Inflammatory macrophage (primary cell): ENCODE results near the gene PLD1.
"Not testable (repeated sequence)": the region's sequence is repeated elsewhere in the genome, so short reads cannot be mapped to it uniquely, and the experiment has no call there.

Experiments
- DNase-seq, 2 donors: peaks; one replicate each; pipeline ENCODE4 v3.0.0-alpha.2; 2020 to 2022

The PLD1 gene

DNA sequence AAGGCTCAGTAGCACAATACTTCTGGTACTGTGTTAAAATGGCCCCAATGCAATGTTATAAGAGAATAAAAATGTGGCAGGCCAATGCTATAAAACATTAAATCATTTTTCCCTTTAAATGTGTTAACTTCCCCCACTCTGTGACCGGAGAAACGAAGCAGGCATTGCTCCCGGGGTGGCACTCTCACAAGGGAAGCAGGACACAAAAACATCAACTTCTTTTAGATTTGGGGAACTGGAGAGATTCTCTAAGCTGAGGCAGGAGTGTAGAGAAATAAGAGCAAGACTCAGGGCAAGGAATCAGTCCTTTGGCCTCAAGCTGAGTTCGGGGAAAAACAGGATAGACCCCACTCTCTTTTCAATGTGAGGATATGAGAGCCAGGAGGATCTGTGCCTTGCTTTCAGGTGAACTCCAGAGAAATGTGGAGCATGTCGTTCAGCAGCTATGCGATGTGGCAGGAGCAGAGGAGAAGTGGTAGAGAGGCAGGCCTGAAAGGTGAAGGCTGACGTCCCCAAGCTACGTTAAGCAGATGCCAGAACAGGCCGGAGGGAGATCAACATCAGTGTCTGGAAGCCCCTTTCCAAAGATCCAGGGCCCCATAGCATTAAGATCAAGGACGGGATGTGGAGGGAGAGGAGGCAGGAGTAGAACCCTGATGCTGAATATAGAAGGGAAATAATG is 160.2 kb downstream of the PLD1 start:
- DNase-seq = no peak

DNA sequence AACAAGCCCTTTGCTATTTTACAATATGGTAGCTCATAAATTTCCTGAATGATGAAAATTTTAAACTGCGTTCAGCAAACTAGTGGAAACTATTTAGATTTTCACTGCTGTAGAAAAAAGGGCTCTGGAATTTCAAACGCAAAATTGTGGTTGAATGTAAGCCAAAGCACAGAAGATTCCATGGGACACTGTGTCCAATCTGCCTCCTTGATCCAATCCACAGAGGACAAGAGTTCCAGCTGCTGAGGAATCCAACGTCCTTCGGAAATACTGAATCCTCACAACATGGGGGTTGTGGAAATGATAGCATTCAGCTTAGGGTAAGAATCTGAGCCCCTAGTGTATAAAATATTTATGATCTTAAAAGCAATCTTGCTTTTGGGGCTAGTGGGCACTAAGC is 161.0 kb downstream of the PLD1 start:
- no peak for DNase-seq

DNA sequence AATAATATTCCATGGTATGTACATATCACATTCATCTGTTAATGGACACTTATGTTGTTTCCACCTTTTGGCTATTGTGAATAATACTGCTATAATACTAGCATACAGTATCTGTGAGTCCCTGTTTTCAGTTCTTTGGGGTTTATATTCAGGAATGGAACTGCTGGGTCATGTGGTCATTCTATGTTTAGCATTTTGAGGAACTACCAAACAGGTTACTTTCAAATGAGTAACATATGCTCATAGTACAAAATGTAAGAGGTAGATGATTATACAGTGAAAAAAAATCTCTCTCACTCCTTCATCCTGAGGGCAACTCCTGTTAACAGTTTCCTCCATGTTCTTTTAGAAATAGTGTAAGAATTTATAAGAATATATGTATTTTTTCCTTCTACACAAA is 162.2 kb downstream of the PLD1 start:
- DNase-seq = no peak

DNA sequence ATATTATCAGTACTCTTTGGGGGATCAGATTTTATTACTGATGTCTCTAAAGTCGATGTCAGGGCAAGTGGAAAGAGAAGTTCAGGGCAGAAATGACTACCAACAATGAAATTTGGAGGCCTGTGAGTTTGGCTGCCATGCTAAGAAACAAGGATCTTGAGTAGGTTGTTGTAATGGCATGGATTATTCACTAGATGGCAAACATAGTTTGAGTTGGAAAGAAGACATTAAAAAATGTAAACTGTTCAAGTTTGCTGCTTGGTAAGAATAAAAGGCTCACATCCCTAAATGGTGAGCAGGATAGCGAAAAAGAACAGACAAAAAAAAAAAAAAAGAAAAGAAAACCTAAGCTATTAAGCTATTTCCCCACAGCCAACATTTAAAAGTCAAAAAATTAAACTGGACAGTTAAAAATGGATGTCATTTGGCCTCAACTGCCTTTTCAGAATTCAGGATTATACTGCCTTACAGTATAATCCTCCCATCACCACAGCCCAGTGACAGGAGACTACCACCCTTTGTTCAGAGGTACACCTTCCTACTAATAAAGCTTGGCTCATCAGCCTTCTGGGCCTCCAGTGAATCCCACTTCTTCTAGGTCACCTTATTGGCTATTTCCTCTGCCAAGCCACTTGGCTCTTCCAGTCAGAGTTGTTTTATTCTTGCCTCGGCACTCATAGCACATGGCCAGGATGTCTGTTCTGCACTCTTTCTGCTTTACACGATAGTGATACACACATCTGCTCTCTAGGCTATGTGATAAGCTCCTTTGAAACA is 163.7 kb downstream of the PLD1 start:
- peak; percentile 20 to 59 for DNase-seq

DNA sequence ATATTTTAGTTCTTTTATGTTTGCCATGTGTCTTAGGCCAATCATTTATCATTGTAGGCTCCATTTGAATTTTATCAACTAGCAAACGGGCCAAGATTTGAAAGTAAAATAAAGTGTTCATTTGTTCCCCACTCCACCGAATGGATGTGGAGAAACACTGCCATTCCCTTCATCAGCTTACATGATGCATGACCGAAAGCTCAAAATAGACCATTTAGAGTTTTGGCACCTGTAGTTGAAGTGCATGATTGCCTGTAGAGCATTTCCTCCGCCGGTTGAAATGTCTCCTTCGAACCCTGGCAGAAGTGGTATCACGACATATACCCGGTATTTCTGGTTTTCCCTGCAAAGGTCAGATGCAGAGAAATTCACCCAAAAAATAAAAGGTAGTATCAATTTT is 165.6 kb downstream of the PLD1 start:
- DNase-seq = no peak

DNA sequence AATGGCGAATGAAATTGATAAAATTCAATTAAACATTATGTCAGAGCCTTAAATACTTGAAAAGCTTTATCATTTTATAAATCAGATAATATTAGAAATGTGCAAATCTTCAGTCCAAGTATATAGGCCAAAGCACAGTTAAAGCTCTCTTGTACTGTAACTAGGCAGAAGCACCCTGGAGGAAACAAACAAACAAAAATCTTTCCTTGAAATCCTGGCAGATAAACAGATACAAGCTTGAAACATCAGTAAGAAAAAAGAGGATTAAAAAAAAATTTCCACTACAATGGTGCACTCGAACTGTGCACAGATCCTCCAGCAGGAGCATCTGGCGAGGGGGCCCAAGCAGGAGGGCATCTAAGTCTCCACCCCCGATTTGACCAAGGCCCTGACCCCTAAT is 166.6 kb downstream of the PLD1 start:
- DNase-seq = no peak

DNA sequence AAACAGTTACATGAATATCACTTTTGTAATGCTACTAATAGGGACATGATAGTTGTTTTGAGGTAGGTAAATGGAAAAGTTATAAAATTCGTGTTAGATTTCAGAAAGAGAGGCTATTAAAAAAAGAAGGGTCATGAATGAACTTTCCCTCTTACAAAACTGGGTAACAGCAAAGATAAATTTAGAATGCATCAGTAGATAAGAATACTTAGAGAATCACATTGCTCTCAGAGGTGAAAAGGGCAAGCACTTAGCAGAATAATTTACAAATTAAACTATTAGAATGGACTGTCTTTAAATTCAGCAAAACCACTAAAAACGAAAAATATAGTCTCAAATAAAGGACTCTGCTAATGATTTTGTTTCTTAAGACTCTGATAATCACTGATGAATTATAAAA is 167.2 kb downstream of the PLD1 start:
- DNase-seq = no peak

DNA sequence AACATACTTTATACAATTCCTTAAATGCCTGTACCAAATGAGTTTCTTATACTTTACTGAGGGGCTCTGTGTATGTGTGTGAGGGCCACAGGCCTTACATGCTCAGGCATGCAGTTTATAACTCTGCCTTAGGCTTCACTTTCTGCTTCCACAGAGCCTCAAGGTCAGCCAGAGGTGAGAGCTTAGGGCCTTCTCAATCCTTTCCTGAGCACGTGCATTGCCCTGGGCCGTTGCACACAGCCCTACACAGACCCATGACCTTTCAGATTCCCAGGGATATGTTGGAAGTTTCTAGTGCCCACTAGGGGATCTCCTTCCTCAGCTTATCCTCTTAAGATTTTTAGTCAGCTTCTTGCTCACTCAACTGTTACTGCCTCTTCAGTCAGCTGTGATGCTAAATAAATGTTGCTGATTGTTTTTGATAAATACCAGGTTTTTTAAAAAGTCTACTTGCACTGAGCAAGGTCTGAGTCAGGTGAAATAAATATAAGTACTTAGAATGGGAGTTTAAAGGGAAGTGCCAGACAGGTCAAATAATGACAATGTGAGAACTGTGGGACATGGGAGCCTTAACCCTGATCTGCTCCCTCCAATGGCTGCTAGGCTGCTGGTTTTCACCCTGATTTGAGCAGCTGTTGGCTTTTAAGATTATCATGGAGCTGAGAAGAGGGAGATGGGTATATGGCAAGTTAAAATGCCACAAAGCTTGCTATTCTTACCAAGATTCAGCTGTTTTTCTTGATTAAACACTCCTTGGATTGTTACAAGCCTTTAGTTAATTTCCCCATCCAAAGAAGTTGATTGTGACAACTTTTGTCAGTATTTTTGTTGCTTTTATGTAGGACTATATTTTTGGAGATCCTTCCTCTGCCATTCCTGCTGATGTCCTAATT is 169.5 kb downstream of the PLD1 start:
- no peak for DNase-seq

DNA sequence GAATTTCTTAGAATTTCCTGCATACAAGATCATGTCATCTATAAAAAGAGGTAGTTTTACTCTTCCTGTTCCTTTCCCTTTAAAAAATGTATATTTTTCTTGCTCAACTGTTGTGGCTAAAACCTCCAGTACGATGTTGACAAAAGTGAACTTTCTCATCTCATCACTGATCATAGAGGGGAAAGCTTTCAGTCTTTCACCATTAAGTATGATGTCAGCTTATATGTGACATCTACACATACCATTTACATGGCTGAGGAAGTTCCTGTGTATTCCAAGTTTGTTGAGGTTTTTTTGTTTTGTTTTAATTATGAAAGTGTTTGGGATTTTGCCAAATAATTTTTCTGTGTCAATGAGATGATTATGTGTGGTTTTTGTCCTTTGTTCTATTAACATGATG is 173.6 kb downstream of the PLD1 start:
- peak; percentile 76 to 92 for DNase-seq

DNA sequence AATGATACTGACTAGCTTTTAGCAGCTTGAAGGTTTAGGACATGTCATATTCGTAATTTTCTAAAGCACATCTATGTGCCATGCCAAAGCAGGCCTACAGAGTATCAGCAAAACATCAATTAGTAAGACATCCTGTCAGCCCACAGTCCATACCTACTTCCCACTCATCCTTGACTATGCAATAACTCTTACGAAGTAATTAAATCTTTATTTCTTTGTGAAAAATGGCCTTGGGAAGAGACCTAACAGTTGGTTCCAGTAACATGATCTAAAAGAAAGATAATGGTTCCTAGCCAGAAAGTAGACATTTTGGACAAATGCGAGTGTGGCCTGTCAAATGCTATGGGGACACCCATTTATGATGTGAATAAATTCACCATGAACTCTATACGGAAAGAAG is 177.5 kb downstream of the PLD1 start:
- DNase-seq = no peak

DNA sequence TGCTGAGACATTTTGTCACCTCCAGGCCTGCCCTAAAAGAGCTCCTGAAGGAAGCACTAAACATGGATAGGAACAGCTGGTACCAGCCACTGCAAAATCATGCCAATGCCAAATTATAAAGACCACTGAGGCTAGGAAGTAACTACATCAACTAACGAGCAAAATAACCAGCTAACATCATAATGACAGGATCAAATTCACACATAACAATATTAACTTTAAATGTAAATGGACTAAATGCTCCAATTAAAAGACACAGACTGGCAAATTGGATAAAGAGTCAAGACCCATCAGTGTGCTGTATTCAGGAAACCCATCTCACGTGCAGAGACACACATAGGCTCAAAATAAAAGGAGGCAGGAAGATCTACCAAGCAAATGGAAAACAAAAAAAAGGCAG is 183.5 kb downstream of the PLD1 start:
- not testable (repeated sequence) for DNase-seq

DNA sequence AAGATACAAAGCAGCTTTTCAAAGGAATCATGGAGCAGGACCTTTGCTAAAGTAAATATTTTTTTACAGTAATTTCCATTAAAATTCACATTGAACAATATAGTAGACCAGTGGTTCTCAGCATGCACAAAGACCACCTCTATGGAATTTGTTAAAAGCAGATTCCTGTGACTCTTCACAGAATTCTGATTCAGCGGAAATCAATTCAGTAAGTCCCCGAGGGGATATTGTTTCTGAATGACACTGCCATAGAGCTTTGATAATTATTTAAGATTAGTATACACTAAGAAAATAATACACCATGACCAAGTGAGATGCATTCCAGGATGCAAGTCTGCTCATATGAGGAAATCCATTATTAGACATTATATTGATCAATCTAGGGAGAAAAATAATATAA is 188.2 kb downstream of the PLD1 start:
- no peak for DNase-seq

DNA sequence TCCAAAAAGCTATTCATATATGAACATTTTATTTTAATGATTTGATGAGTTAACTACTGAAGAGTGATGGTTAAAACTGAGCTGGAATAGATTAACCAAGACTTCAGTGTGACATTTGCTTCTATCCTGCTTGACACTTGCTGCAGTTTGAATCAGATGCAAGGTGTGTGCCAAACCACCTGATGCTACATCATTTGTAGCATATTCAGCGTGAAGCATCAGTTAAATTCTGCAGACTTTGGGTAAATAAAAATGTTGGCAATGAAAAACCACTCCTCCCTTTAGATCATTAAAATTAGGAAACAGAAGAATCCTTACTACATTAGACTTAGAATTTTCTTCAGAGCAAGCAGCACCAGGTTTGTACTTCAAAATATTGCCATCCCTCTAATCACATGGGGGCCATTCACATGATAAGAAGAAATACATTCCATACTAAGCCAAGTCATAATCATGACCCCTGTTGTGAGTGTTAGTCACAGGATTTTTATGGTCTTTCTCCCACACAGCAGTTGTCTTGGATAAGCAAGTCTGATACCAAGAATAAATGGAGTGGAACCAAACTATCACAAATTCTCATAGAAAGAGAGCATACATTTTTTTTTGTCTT is 189.4 kb downstream of the PLD1 start:
- DNase-seq = peak; percentile 69 to 75

DNA sequence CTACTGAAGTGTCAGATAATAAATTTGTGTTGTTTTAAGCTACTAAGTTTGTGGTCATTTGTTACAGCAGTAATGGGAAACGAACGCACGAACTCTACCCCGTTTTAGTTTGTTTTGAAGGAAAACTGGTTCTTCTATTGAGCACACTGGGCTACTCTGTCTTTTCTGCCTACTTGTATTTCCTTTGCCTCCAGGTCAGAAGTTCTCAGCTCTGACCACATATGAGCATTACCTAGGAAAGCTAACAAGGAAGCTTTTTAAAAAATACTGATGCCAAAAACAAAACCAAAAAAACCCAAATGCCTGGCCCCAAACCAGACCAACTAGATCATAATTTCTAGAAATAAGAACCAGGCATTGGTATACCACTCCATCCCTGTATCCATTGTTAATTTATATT is 193.5 kb downstream of the PLD1 start:
- DNase-seq = no peak

DNA sequence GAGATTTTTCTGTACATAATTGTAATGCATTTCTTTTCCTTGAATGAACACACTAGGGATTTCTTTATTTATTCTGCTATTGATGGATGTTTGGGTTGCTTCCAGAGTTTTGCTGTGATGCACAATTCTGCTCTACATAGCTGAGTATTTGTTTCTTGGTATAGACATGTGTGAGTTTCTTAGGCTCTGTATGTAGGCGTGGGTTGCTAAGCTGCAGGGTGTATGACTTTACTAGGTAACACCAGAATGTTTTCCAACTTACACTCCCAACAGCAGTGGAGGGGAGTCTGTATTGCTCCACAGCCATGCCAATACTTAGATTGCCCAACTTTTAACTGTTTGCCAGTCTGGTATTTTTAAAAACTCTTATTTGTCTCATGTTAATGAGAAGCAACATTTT is 194.6 kb downstream of the PLD1 start:
- peak; percentile 34 to 47 for DNase-seq

DNA sequence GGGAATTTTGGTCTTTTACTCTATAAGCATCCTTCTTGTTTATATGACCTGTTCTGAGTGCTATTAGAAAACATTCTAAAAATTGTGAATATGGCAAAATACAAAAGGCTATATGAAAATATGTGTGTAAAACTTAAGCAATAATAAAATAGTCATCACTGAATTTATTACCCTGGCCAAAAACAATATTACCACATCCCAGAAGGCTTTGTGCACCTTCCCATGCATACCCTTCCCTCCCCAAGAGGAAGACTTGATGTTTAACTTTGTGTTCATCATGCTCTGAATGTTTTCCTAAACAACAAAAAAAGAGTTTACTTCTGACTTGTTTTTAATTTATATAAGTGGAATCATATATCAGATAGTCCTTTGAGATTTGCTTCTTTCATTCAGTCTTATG is 195.0 kb downstream of the PLD1 start:
- no peak for DNase-seq

DNA sequence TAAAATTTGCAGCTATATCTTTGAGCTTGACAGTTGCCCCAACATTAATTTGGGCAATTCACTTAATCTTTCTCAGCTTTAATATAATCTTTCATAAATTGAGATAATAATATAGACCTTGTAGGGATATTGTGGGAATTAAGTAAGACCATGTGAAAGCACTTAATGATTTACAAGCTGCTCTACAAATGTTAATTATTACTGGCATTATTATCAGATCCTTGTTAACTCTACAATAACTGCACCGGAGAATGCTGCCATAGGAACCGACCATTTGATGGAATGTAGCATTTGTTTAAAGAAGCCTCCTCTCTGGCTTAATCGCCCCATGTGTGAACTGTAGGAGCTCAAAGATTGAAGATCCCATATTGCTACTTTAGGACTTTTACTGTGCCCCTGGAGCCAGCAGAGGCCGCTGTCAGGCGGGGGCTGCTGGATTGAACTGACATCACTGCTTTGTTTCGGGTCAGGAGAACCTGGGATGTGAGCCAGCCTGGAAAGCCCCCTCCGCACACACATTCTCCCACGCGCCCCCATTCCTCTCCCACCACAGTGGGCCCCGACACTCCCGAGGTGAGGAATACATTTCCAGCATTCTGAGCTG is 195.9 kb downstream of the PLD1 start:
- DNase-seq = peak in 1 of 2 donors; percentile 9

DNA sequence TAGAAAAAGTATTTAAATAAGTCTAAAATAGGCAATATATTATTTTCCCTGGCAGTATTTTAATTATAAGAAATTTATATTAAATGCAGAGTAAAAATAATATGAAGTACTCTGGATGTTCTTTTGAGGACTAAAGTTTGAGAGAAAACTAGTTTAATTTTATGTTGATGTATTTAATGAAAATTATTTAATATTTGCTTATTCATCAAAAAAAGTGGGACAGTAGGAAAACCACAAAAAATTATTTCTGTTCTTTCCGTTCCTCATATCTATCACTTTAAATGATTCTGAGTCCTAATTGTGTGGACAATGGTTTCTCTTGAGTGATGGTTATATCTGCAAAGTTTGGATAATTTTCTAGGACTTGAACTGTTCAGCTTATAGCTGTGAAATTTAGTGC is 202.8 kb downstream of the PLD1 start:
- DNase-seq = no peak

DNA sequence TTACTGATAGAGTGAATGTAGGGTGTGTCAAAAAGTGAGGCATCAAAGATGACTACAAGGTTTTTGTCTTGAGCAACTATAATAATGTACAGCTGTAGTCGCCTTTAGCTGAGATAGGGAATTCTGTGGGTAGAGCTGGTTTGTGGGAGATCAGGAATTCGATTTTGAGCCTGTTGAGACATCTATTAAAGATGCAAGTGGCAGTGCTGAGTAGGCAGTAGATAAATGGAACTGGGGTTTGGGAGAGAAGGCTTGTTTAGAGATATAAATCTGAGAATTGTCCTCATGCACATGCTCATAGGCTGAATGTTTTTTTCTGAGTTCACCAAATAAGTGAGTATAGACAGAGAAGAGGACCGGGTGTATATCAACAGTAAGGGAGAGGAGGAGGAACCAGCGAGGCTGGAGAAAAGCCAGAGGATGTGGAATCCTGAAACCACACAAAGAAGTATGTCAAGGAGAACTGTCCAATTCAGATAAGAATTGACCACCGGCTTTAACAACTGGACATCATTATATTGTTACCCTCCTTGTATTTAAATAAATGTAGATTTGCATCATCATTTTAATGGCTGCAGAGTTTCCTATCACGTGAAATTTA is 204.0 kb downstream of the PLD1 start:
- DNase-seq = no peak

DNA sequence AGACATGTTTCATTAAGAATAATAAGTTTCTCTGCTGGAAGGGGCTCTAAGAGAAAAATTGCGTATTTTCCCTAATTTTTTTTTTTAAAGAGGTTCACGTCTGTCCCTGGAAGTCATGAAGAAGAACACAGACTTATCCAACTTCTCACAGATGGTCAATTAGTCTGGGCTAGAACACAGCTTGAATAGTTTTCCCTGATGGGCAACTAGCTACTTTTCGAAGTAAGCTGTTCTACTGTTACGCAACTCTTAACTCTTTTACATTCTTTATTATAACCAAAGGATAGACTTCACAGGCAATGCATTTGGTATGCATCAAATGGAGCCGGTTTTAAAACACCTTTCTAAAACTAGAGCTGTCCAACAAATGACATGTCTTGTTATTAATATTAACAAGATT is 205.9 kb downstream of the PLD1 start:
- DNase-seq = no peak

DNA sequence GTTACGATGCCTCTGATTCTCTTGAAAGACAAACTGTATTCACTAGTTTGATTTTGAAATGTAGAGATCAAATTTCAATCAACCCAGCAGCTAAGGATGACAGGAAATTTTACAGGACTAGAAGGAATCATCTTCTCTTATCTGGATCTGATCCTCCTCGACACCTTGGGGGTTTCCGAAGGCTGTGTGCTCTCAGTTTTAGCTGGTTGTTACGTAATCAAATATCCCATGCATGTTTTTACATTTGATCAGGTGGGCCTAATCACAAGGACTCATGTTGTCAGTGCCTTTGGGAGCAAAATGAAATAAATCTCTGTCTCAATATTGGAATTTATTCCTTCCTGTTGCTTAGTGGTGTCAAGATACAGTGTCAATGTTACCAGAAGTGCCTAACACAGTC is 208.2 kb downstream of the PLD1 start:
- DNase-seq = no peak

DNA sequence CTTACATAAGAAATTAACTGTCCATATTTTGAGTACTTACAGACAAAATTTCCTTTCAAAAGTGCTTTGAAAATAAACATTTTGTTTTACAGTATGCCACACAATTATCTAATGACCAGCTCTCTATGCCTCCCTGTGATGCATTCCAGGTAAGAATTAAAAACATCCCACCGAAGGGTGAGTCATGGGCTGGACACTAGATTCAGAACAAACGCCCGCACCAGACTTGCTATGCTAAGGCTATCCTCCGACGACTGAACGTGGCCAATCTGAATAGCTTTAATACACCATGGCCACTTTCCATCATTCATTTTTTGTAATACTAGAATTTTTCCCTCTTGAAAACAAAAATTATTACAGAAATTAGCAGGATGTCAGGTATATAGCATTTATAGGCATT is 210.3 kb downstream of the PLD1 start:
- DNase-seq = no peak
